HG03097 (cell line): ENCODE measurements around the gene INHBA.

ENCODE experiments used
- ATAC-seq: cut with Tn5 transposase; IDR thresholded peaks from one replicate; pipeline ENCODE4 v1.9.1; 2021; ENCODE audit not compliant: unreplicated experiment, low FRiP score

Gene INHBA

GRCh38 chr7:41691286-41692190 is 11.4 kb downstream of the INHBA start:
- ATAC-seq, result no peak

- ATAC-seq, result no peak
Observed at GRCh38 chr7:41689815-41690214, 13.1 kb downstream of the INHBA start.

GRCh38 chr7:41688906-41689305 is 14.0 kb downstream of the INHBA start:
- ATAC-seq, result no peak

- no peak for ATAC-seq
Observed at GRCh38 chr7:41688012-41688625, 14.8 kb downstream of the INHBA start.

GRCh38 chr7:41685684-41686083 is 17.2 kb downstream of the INHBA start:
- ATAC-seq, result no peak

GRCh38 chr7:41682422-41682821 is 20.5 kb downstream of the INHBA start:
- ATAC-seq, result no peak

- ATAC-seq, result no peak
Observed at GRCh38 chr7:41679566-41679965, 23.3 kb downstream of the INHBA start.

GRCh38 chr7:41674505-41675023 is 28.3 kb downstream of the INHBA start:
- ATAC-seq, result no peak

GRCh38 chr7:41661596-41661995 is 41.3 kb downstream of the INHBA start:
- ATAC-seq, result no peak

GRCh38 chr7:41659539-41659938 is 43.4 kb downstream of the INHBA start:
- no peak for ATAC-seq

GRCh38 chr7:41656366-41656765 is 46.5 kb downstream of the INHBA start:
- no peak for ATAC-seq

- no peak for ATAC-seq
Observed at GRCh38 chr7:41655426-41655825, 47.5 kb downstream of the INHBA start.

GRCh38 chr7:41652267-41652666 is 50.6 kb downstream of the INHBA start:
- no peak for ATAC-seq

GRCh38 chr7:41648501-41648900 is 54.4 kb downstream of the INHBA start:
- ATAC-seq, result no peak

GRCh38 chr7:41643616-41644015 is 59.3 kb downstream of the INHBA start:
- no peak for ATAC-seq

GRCh38 chr7:41641665-41642014 is 61.2 kb downstream of the INHBA start:
- ATAC-seq, result no peak

GRCh38 chr7:41641011-41641664 is 61.8 kb downstream of the INHBA start:
- ATAC-seq, result no peak

GRCh38 chr7:41640487-41640886 is 62.4 kb downstream of the INHBA start:
- ATAC-seq, result no peak

GRCh38 chr7:41637049-41637448 is 65.8 kb downstream of the INHBA start:
- no peak for ATAC-seq
